Effector CD4-positive, alpha-beta T cell (primary cell): ENCODE results near the gene PCSK6.

Experiments
- DNase-seq: peaks from one replicate; pipeline ENCODE4 v3.0.0-alpha.2; 2020

Gene PCSK6

GRCh38 chr15:101498717-101499480 lies 9.4 kb upstream of the PCSK6 start:
- no peak for DNase-seq

GRCh38 chr15:101498076-101498716 lies 8.7 kb upstream of the PCSK6 start:
- no peak for DNase-seq

- DNase-seq: no peak
These were observed 8.1 kb upstream of the PCSK6 start for GRCh38 chr15:101497484-101498034.

GRCh38 chr15:101497017-101497416 lies 7.5 kb upstream of the PCSK6 start:
- DNase-seq: no peak

- DNase-seq: no peak
These were observed 6.9 kb upstream of the PCSK6 start for GRCh38 chr15:101496198-101496986.

- DNase-seq: no peak
These were observed 6.1 kb upstream of the PCSK6 start for GRCh38 chr15:101495334-101496197.

- no peak for DNase-seq
These were observed 4.8 kb upstream of the PCSK6 start for GRCh38 chr15:101494251-101494796.

- no peak for DNase-seq
These were observed 3.5 kb upstream of the PCSK6 start for GRCh38 chr15:101492766-101493692.

- no peak for DNase-seq
These were observed 2.5 kb upstream of the PCSK6 start for GRCh38 chr15:101491734-101492640.

GRCh38 chr15:101490922-101491733 lies 1.6 kb upstream of the PCSK6 start:
- DNase-seq: no peak

- DNase-seq: no peak
These were observed 943 bp upstream of the PCSK6 start for GRCh38 chr15:101490408-101490891.

- no peak for DNase-seq
These were observed 289 bp downstream of the PCSK6 start for GRCh38 chr15:101489237-101489598.

GRCh38 chr15:101488300-101489164 lies 975 bp downstream of the PCSK6 start:
- DNase-seq: no peak

GRCh38 chr15:101486696-101487459 lies 2.6 kb downstream of the PCSK6 start:
- DNase-seq: no peak

- DNase-seq: no peak
These were observed 6.0 kb downstream of the PCSK6 start for GRCh38 chr15:101483462-101483861.

- no peak for DNase-seq
These were observed 6.8 kb downstream of the PCSK6 start for GRCh38 chr15:101482526-101483371.
